Caco-2 (cell line): ENCODE measurements around the gene CNOT8. TPM values are rescaled to one million over a fixed set of nuclear protein-coding genes. Genes with fewer than 3 reads are reported as not detected.

Source experiments
- BruUV-seq: library from RNA; stranded (reverse); fragments of 400-500 nt; replicated peaks from 2 replicates; lab custom pipeline; 2021; lab: Mats Ljungman, UMichigan
- CTCF ChIA-PET: fragments of 300-600 bp; sonication (Branson Sonifier 250); formaldehyde crosslinking; loops from one replicate; lab custom pipeline; 2022; ENCODE audit warnings: antibody characterized with exemption; lab: Charles Lee
- POLR2A ChIA-PET: fragments of 300-600 bp; sonication (Branson Sonifier 250); formaldehyde crosslinking; loops from one replicate; lab custom pipeline; 2022; ENCODE audit warnings: antibody characterized with exemption; lab: Charles Lee
- DNase-seq, 2 experiments: peaks; one replicate each; pipeline versions ENCODE4 v3.0.0 to v3.0.0-alpha.2; 2020 to 2022
- H3K27me3 ChIP-seq: replicated peaks from 2 replicates; pipeline ENCODE4 v1.6.0; 2011; ENCODE audit warnings: low read length; ENCODE audit not compliant: control insufficient read depth, insufficient read depth
- H3K36me3 ChIP-seq: 2 replicates; pipeline ENCODE4 v1.5.1; 2011; ENCODE audit warnings: low read length; ENCODE audit not compliant: control insufficient read depth, insufficient read depth
- H3K4me1 ChIP-seq: fragments of 250-450 bp; sonication (Bioruptor Pico); 2 replicates; pipeline ENCODE4 v1.5.1; 2020; ENCODE audit warnings: mild to moderate bottlenecking
- H3K4me3 ChIP-seq: 2 replicates; pipeline ENCODE4 v1.5.1; 2011; ENCODE audit warnings: low read depth, mild to moderate bottlenecking, control low read depth, low read length
- H3K9me3 ChIP-seq: fragments of 250-450 bp; sonication (Bioruptor Pico); 2 replicates; pipeline ENCODE4 v1.5.1; 2020; ENCODE audit warnings: mild to moderate bottlenecking, moderate library complexity
- H3K27ac Mint-ChIP-seq: one replicate; pipeline ENCODE4 v1.8.0; 2022; ENCODE audit warnings: mixed read lengths; ENCODE audit not compliant: unreplicated experiment
- H3K27me3 Mint-ChIP-seq: one replicate; pipeline ENCODE4 v1.8.0; 2022; ENCODE audit warnings: mixed read lengths; ENCODE audit not compliant: insufficient read depth, unreplicated experiment
- H3K36me3 Mint-ChIP-seq: one replicate; pipeline ENCODE4 v1.8.0; 2022; ENCODE audit warnings: mild to moderate bottlenecking, mixed read lengths; ENCODE audit not compliant: insufficient read depth, unreplicated experiment
- H3K4me1 Mint-ChIP-seq: one replicate; pipeline ENCODE4 v1.8.0; 2022; ENCODE audit warnings: low read depth, mixed read lengths; ENCODE audit not compliant: unreplicated experiment
- H3K4me3 Mint-ChIP-seq: one replicate; pipeline ENCODE4 v1.8.0; 2022; ENCODE audit warnings: mild to moderate bottlenecking, moderate library complexity, mixed read lengths; ENCODE audit not compliant: unreplicated experiment
- H3K9me3 Mint-ChIP-seq: one replicate; pipeline ENCODE4 v1.8.0; 2022; ENCODE audit warnings: mixed read lengths; ENCODE audit not compliant: unreplicated experiment
- intact Hi-C: fragments of 100-400 bp; cut with micrococcal nuclease; formaldehyde crosslinking; loops from one replicate; pipeline ENCODE4 v1.10.0; 2022; ENCODE audit not compliant: unreplicated experiment
- total RNA-seq: library from RNA; stranded (reverse); gene quantifications from 2 replicates; pipeline ENCODE4 v1.2.3, GENCODE V29; 2022
- TF ChIP-seq, protein P1 (sequence below), 2 experiments: fragments of 200-600 bp in 1 of 2; IDR thresholded peaks; 1 replicate in 1 of 2; 2 replicates in 1 of 2; pipeline versions ENCODE4 v1.5.1 to v1.8.0; 2011 to 2022; ENCODE audit warnings: antibody characterized with exemption in 1 of 2, control low read depth in 1 of 2, inconsistent platforms in 1 of 2, low read depth in 1 of 2, low read length in 1 of 2, mild to moderate bottlenecking in 1 of 2, moderate library complexity in 1 of 2; ENCODE audit not compliant: insufficient read depth in 1 of 2, severe bottlenecking in 1 of 2, unreplicated experiment in 1 of 2

The CNOT8 gene
- total RNA-seq, 1 experiment from 2014 or later: 38.1 TPM

- no peaks in the 10 kb centered on the region for H3K27me3 ChIP-seq
- TF ChIP-seq, protein P1, sequence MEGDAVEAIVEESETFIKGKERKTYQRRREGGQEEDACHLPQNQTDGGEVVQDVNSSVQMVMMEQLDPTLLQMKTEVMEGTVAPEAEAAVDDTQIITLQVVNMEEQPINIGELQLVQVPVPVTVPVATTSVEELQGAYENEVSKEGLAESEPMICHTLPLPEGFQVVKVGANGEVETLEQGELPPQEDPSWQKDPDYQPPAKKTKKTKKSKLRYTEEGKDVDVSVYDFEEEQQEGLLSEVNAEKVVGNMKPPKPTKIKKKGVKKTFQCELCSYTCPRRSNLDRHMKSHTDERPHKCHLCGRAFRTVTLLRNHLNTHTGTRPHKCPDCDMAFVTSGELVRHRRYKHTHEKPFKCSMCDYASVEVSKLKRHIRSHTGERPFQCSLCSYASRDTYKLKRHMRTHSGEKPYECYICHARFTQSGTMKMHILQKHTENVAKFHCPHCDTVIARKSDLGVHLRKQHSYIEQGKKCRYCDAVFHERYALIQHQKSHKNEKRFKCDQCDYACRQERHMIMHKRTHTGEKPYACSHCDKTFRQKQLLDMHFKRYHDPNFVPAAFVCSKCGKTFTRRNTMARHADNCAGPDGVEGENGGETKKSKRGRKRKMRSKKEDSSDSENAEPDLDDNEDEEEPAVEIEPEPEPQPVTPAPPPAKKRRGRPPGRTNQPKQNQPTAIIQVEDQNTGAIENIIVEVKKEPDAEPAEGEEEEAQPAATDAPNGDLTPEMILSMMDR (IDR thresholded peaks at IDR 0.05; ENCODE audit: insufficient read depth in 1 of 2, low read depth in 1 of 2, low read length in 1 of 2, severe bottlenecking in 1 of 2, unreplicated experiment in 1 of 2): no peak
- H3K36me3 Mint-ChIP-seq: peaks cover 84% of the 10 kb centered on the region
- no TSS peak for BruUV-seq
- H3K9me3 Mint-ChIP-seq: no peaks in the 10 kb centered on the region
- POLR2A ChIA-PET: no interaction called here
- H3K27me3 Mint-ChIP-seq: no peaks in the 10 kb centered on the region
- no peak for DNase-seq
- no peaks in the 10 kb centered on the region; the same call in 1 of the 2 replicates for H3K4me1 ChIP-seq
- H3K27ac Mint-ChIP-seq: no peak overlapping the region
- H3K4me3 Mint-ChIP-seq: no peak overlapping the region
- no peaks in the 10 kb centered on the region for H3K4me1 Mint-ChIP-seq
- H3K36me3 ChIP-seq: no peaks in the 10 kb centered on the region
- no peaks in the 10 kb centered on the region for H3K9me3 ChIP-seq
- H3K4me3 ChIP-seq: no peak overlapping the region
- CTCF ChIA-PET: no interaction called here
- intact Hi-C loops: loop anchor here (5.0 kb wide), 1 partner anchor 33 kb away; the partner anchor contains the start of gene CNOT8
Observed at GRCh38 chr5:154824070-154824469, 34.4 kb upstream of the CNOT8 start.

DNA sequence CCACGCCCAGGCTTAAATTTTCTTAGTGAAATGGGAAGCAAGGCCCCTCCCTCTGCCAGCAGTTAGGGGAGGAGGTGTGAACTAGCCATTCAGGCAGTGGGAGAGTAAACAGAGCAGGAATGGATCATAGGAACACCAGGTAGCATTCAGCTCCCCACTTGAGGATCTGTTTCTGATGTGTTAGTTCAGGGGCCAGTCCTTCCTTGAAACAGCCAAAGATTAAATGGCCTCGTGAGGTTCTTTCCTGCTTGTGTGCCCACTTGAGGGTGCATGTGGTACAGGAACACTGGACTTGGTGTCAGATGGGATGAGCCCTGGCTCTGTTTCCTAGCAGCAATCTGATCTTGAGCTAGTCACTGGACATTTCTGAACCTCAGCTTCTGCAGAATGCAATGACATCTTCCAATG is 29.2 kb upstream of the CNOT8 start:
- no peak overlapping the region for H3K4me3 ChIP-seq
- TF ChIP-seq, protein P1 (IDR thresholded peaks at IDR 0.05; ENCODE audit: insufficient read depth in 1 of 2, low read depth in 1 of 2, low read length in 1 of 2, severe bottlenecking in 1 of 2, unreplicated experiment in 1 of 2): no peak
- no peaks in the 10 kb centered on the region for H3K9me3 ChIP-seq
- POLR2A ChIA-PET: no interaction called here
- Mint-ChIP-seq H3K9me3 (no peaks in the 10 kb centered on the region), H3K27me3 (no peaks in the 10 kb centered on the region), H3K4me1 (no peaks in the 10 kb centered on the region), H3K4me3 (no peak overlapping the region), H3K27ac (no peak overlapping the region), H3K36me3 (peaks cover 39% of the 10 kb centered on the region)
- H3K36me3 ChIP-seq: no peaks in the 10 kb centered on the region
- H3K4me1 ChIP-seq: no peaks in the 10 kb centered on the region; the same call in 1 of the 2 replicates
- intact Hi-C loops: no loop called here
- BruUV-seq: no TSS peak
- CTCF ChIA-PET: interaction anchor here (1.4 kb wide), 1 partner anchor 39 kb away, joined by 3 read pairs; no protein-coding TSS in a partner anchor
- H3K27me3 ChIP-seq: no peaks in the 10 kb centered on the region
- no peak for DNase-seq

DNA sequence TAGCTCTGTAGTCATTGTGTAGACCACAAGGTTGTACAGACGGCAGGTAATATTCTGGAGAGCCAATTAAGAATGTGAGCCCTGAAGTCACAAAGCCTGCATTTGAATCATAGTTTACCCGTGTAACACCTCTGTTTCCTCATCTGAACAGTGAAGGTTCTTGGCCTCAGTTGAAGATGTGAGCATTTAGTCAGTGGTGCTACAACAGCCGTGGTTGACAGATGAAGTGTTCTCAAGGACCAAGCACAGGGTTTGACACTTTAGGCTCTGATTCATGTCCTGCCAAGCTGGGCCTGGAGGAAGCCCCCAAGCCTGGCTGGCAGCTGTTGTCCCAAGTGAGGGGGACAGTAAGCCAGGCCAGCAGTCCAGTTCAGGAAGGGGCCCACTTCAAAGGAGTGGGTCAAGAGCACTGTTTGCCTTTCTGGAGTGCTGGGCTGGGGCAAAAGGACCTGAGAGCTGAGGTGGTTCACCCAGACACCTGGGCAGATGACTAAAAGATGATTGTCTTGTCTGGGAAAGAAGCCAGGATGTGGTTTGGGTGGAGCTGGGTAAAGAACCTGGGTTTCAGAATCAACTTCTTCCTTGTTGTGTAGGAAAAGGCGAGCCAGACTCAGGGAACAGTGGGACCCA is 28.7 kb upstream of the CNOT8 start:
- H3K36me3 ChIP-seq: no peaks in the 10 kb centered on the region
- H3K4me3 ChIP-seq: no peak overlapping the region
- no peaks in the 10 kb centered on the region for H3K27me3 ChIP-seq
- H3K4me1 Mint-ChIP-seq: peaks cover 4% of the 10 kb centered on the region
- 0 out of 2 replicates have a peak, but pooled peaks cover under 1% of the 10 kb centered on the region for H3K4me1 ChIP-seq
- intact Hi-C loops: no loop called here
- H3K9me3 ChIP-seq: no peaks in the 10 kb centered on the region
- DNase-seq: no peak
- no TSS peak for BruUV-seq
- no peak overlapping the region for H3K27ac Mint-ChIP-seq
- no peaks in the 10 kb centered on the region for H3K9me3 Mint-ChIP-seq
- peaks cover 34% of the 10 kb centered on the region for H3K36me3 Mint-ChIP-seq
- CTCF ChIA-PET: interaction anchor here (0.6 to 1.4 kb wide), 2 partner anchors 39 to 126 kb away, joined by 3 to 4 read pairs; no protein-coding TSS in a partner anchor
- no peaks in the 10 kb centered on the region for H3K27me3 Mint-ChIP-seq
- POLR2A ChIA-PET: no interaction called here
- no peak overlapping the region for H3K4me3 Mint-ChIP-seq
- TF ChIP-seq, protein P1 (IDR thresholded peaks at IDR 0.05; ENCODE audit: insufficient read depth in 1 of 2, low read depth in 1 of 2, low read length in 1 of 2, severe bottlenecking in 1 of 2, unreplicated experiment in 1 of 2): no peak
